GM21526 (cell line): ENCODE measurements around the gene COL18A1.

Source experiments
- ATAC-seq: cut with Tn5 transposase; IDR thresholded peaks from one replicate; pipeline ENCODE4 v1.9.1; 2021; ENCODE audit warnings: moderate library complexity; ENCODE audit not compliant: unreplicated experiment, low FRiP score

COL18A1 gene

DNA sequence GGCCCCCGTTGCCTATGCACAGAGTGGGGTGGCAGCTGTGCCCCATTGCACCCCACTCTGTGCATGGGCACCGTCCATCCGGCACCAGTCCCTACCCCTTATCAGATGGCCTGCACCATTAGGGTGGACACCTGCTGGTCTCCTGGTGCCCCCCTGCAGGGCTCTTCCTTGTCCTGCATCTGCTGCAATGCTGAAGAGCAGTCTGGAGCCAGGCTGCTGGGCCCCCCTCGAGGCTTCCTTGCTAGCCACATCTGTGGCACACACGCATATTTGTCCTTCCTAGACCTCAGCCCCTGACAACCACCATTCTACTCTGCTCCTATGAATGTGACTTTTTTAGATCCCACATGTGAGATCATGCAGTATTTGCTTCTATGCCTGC is 56.4 kb downstream of the COL18A1 start:
- no peak for ATAC-seq

- no peak for ATAC-seq
These were observed 56.9 kb downstream of the COL18A1 start for GRCh38 chr21:45461806-45462341.

GRCh38 chr21:45463871-45464270 is 58.9 kb downstream of the COL18A1 start:
- ATAC-seq, result no peak

DNA sequence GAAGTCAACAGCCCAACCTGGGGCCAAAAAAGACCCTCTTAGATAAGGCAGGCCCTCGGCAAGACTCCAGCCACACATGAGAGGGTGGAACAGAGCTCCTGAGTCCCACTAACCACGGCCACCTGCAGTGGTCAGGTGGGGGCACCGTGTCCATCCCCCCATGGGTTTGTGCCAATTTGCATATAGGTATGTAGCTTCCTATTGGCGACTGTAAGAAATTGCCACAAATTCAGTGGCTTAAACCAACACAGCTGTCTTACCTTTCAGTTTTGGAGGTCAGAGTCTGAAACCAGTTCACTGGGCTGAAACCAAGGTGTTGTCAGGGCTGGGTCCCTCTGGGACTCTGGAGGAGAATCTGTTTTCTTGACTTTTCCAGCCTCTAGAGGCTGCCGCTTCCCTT is 59.3 kb downstream of the COL18A1 start:
- ATAC-seq, result no peak

- no peak for ATAC-seq
These were observed 60.1 kb downstream of the COL18A1 start for GRCh38 chr21:45465105-45465504.

GRCh38 chr21:45465611-45466329 is 60.8 kb downstream of the COL18A1 start:
- ATAC-seq, result no peak

DNA sequence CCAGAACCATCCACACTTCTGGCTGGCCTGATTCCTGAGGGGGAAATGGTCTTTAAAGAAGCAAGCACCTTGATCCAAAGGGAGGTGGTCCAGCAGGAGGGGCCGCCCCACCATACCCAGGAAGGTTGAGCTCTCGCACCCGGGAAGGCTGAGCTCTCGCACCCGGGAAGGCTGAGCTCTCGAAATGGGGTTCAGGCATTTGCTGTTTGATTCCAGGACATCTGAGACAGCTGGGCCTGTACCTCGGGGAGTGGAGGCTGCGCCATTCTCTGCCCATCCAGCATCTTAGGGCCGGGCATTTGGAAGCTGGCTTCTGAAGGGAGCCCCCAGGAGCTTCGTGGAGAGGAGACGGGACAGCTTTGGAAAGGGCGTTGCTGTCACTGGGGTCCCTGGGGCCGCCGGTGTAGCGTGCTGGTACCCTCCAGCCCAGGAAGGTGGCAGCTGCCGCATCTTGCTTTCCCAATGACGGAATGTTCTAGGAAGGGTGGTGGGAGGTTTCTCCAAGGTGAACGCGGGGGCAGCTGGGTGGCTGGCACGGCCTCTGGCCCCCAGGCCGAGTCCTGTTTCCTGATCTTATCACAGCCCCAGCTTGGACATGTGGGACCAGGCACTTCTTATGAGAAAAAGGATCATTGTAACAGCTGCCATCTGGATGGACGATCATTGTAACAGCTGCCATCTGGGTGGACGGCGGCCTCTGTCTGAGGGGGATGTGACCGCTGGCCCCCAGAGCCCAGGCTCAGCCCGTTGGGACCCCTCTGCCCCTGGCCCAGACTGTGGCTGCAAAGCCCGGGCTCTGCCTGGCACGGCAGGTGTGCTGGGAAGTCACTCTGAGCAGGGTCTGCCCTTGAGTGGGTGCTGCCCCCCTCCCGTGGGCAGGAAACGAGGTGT is 61.6 kb downstream of the COL18A1 start:
- ATAC-seq, result no peak

DNA sequence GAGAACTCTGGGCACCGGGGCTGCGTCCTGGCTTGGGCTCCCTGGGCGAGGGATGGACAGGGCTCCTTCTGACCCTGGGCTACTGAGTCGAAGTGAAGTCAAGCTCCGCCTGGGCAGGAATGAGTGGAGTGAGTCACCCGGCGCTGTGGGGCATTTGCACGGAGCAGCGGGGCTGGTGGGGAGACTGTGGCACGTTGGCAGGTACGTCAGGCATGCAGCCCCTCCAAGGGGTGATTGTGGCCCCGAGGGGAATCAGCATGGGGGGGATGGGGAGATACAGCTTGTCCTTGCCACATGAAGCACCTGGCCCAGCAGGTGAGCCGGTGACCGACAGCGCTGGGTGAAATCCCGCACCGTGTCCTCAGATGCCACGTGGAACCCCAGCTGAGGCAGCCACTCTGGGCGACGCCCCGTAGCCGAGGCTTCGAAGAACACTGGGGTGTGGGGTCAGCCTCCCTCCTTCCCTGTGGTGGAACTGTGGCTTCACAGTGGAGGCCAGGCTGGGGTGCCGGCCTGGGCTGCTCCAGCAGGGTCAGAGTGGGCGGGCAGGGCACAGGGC is 62.3 kb downstream of the COL18A1 start:
- no peak for ATAC-seq

GRCh38 chr21:45468051-45468970 is 63.3 kb downstream of the COL18A1 start:
- no peak for ATAC-seq

DNA sequence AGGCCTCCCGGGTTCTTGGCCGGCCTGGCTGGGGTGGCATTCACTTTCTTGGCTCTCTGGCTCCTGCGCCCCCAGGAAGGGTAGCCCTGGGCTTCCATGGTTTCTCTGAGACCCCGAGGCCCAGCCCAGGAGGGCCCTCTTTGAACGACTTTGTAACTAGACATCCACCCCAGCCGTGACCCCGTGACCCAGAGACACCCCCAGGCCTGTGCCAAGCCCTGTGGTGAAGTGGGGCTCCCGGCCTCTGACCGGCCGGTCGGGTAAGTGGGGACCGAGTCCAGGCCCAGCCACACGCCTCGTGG is 64.0 kb downstream of the COL18A1 start:
- no peak for ATAC-seq

- no peak for ATAC-seq
These were observed 64.5 kb downstream of the COL18A1 start for GRCh38 chr21:45469273-45470086.

- ATAC-seq, result no peak
These were observed 65.1 kb downstream of the COL18A1 start for GRCh38 chr21:45470087-45470515.

- no peak for ATAC-seq
These were observed 66.0 kb downstream of the COL18A1 start for GRCh38 chr21:45470773-45471524.

- no peak for ATAC-seq
These were observed 66.7 kb downstream of the COL18A1 start for GRCh38 chr21:45471525-45472221.

- no peak for ATAC-seq
These were observed 67.7 kb downstream of the COL18A1 start for GRCh38 chr21:45472445-45473365.

DNA sequence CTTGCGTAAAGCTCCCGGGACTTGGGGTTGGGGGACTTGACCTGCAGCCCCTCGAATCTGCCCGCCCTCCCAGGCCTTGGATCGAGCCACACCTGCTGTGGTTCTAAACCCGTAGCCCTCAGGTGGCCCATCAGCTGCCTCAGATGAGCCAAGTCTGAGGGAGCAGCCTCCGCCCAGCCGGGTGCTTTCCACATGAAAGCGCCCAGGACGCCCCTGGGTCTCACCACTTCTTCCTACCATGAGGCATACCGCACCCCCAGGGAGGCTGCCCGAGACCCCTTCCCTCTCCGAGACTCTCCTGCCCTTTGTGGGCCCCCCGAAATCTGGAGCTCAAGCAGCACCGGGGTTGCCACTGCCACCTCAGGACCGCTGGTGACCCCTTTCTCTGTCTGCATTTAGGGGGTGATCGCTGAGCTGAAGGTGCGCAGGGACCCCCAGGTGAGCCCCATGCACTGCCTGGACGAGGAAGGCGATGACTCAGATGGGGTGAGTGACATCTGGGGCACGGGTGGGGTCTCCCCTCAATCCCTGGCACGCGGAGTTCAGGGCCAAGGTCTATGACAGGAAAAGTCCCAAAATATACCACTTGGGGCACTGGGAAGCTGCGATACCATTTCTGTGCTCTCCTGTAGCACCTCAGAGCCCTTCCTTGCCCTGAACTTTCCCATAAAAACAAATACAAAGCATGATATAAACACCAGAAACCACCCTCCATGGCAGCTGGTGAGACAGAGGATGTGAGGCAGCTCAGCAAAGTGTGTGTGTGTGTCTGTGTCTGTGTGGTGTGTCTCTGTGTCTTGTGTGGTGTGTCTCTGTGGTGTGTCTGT is 68.7 kb downstream of the COL18A1 start:
- ATAC-seq, result no peak
